NCI-H1930 (cell line): ENCODE data around the gene CYTH4.

Source experiments
- DNase-seq, 2 experiments: peaks; one replicate each; lab custom pipeline; 2025; lab: John Stamatoyannopoulos, UW

Gene CYTH4

DNA sequence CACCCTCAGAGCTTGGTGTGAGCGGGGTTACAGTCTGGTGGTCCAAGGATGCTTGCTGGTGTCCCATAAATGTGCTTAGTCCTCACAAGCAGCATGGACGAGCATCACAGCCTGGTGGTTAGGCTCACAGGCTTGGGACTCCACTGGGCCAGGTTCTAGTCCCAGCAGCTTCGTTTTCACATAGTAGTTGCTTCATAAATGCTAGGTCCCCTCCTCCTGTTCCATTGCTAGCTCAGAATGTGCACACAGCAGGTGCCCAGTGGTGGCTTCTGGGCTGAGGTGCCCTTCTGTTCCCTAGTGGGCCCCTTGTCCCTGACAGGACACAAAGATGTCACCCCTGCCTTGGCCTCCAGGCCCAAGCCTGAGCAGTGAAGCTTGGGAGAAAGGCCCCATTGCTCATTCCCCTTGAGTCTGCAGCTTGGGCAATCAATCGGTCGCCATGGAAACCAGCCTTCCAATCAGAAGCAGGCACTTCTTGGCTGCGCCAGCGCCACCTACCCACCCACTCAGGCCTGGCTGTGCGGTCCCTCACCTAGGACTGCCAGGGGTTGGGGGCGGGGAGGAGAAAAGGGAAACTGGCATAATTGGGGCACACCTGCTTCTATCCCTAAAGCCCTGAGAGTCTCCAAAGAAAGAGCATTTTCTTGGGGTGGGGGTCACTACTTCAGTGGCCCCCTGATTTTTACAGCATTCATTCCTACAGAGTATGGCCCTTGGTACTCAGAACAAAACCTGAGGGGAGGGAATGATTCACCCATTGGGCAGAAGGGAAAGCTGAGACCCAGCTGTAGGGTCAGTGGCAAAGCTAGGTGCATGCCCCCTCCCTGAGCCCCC lies 48.1 kb downstream of the CYTH4 start:
- DNase-seq: peak; percentile 63 to 69

DNA sequence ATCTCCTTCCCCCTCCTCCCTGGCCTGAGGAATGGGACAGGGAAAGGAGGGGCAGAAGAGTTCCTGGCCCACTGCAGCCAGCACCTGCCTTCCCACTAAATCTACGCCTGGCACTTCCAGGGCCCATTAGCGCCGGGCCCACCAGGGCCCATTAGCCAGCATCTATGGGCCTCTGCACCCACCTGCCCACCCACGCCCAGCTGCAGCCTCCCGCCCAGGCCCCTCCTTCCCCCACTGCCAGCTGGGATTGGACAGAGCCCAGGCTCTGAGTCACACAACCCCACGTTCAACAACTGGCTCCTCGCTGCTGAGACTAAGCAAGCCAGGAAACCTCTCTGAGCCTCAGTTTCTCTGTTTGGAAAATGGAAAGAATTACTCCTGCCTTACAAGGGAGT lies 48.7 kb downstream of the CYTH4 start:
- DNase-seq: no peak

- DNase-seq: no peak
Measured at GRCh38 chr22:37331856-37332536, 49.7 kb downstream of the CYTH4 start.

- no peak for DNase-seq
Measured at GRCh38 chr22:37333724-37334460, 51.6 kb downstream of the CYTH4 start.

GRCh38 chr22:37334461-37334858 lies 52.2 kb downstream of the CYTH4 start:
- no peak for DNase-seq

GRCh38 chr22:37334859-37335805 lies 52.8 kb downstream of the CYTH4 start:
- no peak for DNase-seq

- no peak for DNase-seq
Measured at GRCh38 chr22:37335806-37336199, 53.5 kb downstream of the CYTH4 start.

DNA sequence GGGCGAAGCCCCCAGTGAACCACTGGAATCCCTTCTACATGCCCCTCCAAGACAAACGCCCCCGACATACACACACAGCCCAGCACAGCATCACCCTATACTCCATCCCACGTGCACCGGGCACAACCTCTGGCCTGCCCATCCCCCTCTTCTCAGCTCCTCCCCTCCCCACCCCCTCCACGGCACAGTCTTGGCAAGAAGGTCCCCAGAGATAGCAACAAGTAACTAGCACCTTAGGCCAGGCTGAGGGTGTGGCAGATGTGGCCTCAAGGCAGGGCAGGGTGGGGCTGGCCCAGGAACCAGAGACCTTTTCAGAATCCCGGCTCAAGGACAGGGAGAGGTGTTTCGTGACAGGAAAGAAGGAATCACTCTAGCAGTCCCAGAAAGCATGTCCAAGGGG lies 54.3 kb downstream of the CYTH4 start:
- DNase-seq: no peak

DNA sequence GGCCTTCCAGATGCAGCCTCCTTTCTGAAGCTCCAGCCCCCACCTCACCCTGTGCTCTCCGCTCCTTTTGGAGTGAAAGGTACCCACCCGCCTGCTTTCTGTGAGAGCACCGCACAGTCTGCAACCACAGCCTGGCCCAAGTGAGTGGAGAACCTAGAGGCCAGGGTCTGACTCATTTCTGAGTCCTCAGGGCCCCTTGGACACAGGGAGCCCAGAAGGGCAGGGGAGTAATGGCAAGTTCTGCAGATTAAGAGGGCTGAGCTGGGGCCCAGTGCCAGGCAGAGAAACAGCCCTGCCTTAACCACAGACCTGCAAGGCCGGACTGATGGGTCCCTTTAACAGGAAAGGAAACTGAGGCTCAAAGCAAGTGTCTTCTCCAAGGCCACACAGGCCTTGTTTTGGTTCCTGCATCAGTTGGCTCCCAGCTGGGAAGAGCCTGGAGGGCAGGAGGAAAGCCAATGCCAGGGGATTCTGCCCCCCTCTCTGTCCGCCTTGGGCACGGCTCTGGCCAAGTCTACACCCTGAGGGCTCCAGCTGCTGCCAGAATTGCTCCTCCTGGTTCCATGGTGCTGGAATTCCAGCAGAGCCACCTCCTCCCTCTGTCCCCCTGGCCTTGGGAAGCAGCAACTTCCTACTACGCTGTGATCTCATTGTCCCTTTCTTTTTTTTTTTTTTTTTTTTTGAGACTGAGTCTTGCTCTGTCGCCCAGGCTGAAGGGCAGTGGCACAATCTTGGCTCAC lies 55.1 kb downstream of the CYTH4 start:
- no peak for DNase-seq

- no peak for DNase-seq
Measured at GRCh38 chr22:37338539-37339246, 56.4 kb downstream of the CYTH4 start.

DNA sequence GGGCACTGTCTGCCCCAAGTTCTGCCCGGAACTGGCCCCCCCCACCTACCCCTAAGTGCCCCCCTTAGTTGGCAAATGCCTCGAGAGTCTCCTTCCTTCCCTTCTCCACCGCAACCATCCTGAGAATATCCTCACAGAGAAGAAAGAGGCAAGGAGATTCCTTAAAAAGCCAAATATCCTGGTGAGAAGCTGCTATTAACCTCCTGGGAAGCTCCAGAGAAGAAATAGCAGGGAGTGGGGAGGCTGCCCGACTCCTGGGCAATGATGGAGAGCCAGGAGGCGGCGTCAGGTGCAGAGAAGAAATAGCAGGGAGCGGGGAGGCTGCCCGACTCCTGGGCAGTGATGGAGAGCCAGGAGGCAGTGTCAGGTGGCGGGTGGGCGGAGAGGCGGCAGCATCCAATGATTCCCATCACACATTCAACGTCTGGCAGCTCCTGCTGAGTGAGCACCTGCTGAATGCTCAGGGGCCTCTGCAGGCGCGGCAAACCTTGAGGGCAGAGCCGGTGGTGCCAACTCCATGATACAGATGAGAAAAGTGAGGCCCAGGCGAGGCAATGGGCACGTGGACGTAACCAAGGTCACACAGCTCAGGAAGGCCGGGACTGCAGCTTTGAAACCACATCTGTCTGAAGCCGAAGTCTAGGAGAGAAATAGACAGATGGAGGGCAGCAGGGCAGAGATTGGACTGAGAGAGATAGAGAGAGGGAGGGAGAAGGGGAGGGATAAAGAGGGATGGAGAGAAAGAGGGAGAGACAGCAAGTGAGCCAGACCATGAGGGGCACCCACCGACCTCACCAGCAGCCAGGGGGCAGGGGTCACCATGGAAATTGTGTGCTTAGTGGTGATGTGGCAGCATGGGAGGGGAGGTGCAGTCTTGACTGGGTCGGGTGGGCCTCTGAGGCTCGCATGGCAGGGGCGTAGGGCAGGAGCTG lies 58.3 kb downstream of the CYTH4 start:
- DNase-seq: peak; percentile 13 to 32

DNA sequence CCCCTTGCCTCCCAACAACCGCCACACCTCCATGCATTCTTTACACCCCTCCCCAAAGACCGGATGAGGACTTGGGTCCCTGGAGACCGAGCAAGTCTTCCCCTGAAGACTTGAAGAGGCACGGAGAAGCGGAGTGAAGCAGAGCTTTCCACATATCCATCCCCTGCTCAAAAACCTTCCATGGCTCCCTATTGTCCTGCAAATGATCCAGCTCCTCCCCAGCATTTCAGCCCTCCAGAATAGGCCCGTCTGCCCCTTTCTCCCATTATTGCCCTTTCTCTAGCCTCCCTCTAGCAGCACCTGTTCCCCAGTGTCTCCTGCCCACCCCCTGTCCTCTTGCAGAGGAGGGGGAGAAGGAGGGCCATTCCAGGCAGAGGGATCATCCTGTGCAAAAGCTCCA lies 59.8 kb downstream of the CYTH4 start:
- DNase-seq: no peak

GRCh38 chr22:37343348-37343747 lies 61.0 kb downstream of the CYTH4 start:
- DNase-seq: no peak

GRCh38 chr22:37343863-37344734 lies 61.8 kb downstream of the CYTH4 start:
- DNase-seq: no peak

GRCh38 chr22:37344735-37345449 lies 62.6 kb downstream of the CYTH4 start:
- DNase-seq: no peak

DNA sequence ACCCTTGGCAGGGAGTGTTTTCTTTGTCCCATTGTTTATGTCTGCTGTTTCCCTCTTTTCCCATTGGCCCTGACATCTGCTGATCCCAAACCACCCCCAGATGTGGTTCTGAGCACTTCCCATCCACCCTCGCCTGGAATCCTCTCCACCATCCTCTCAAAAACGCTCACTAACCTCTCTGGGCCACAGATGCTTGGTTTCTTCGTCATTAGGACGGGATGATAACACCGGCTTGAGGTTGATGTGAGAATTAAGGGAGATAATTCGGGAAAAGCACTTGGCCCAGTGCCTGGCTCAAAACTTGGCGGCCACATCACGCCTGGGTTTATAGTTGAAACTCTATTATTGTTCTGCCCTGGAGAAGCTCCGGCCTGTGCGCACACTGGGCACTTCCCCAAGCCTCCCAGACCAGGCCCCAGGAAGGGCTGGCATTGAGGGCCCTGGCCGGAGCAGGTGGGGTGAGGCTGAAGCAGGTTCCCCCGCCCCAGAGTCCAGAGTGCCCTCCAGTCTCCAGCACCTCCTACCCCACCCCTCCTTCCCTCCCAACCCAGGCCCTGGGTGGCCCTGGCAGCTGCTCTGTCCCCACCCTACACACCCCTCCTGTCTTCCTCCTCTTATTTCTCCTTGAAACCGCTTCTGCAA lies 63.7 kb downstream of the CYTH4 start:
- no peak for DNase-seq

DNA sequence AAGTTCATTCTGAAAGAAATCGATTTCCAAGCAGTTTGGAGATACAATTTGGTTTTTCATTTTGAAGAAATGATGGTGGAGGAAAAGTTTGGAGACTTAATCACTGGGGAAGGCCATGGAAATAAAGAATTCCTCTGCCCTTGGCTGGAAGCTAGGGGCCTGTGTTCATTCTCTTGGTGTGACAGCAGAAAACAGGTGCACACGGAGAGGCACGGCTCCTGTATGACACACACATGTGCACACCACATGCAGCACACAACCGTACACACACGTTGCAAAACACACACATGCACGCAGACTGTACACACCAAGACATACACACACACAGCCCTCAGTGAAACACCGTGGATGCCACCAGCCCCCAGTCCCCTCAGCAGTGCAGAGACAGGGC lies 64.2 kb downstream of the CYTH4 start:
- DNase-seq: no peak
